Stimulated activated memory B cell treated with anti-CD40 and anti-IgM and Interleukin-4, amounts not matched to agents 10 μg/mL and 1 μg/mL and 100 μg/mL, for 72 hours (primary cell): ENCODE data around the gene HTRA3.

Experiments used
- ATAC-seq: fragments of 150-1000 bp; cut with Tn5 transposase; 2 replicates; pipeline ENCODE4 v1.10.0; 2021
- H3K27ac Mint-ChIP-seq: one replicate; pipeline ENCODE4 v1.8.0; 2022; ENCODE audit warnings: mild to moderate bottlenecking, mixed read lengths
- H3K27me3 Mint-ChIP-seq: one replicate; pipeline ENCODE4 v1.8.0; 2022; ENCODE audit warnings: mixed read lengths
- H3K36me3 Mint-ChIP-seq: one replicate; pipeline ENCODE4 v1.8.0; 2022; ENCODE audit warnings: mixed read lengths
- H3K4me1 Mint-ChIP-seq: one replicate; pipeline ENCODE4 v1.8.0; 2022; ENCODE audit warnings: mixed read lengths
- H3K4me3 Mint-ChIP-seq: one replicate; pipeline ENCODE4 v1.8.0; 2022; ENCODE audit warnings: mild to moderate bottlenecking, moderate library complexity, mixed read lengths
- H3K9me3 Mint-ChIP-seq: one replicate; pipeline ENCODE4 v1.8.0; 2022; ENCODE audit warnings: mixed read lengths

HTRA3 gene

DNA sequence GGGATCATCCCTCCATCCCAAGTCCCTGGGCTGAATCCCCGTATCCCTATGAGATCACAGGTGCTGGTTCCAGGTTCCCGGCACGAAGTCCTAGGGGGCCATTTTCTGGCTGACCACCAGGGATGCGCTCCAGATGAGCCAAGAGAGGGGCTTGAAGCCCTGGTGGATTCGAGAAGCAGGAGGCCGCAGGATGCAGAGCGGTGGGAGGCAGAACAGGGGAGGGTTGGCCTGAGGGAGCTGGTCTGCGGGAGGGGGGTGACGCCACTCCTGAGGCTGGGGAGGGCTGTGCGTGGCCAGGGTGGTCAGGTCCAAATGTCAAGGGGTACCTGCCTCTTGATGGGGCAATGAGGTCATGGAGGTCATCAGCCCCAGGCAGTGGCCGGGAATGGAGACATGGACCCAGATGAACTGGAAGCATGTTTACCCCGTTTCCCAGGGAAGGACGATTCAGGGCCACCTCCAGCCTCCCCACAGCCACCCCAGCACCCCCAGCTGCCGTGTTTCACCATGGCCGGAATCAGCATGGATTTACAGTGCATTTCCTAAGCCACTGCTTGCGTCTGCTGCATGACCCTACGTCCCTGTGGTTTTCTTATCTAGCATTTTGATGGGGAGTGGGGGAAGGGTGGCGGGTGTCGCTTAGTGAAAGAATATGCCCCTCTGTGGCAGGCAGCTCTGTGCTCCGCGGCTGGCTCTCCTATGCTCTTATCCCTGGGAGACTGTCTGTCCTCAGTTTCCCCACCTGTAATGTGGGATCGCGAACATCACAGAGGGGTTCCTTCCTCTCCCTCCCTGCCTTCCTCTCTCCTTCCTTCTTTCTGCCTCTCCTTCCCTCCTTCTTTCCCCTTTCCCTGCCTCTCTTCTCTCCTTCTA lies 17.0 kb upstream of the HTRA3 start:
- H3K27ac Mint-ChIP-seq = no peak overlapping the region
- no peaks in the 10 kb centered on the region for H3K9me3 Mint-ChIP-seq
- no peak overlapping the region for H3K4me3 Mint-ChIP-seq
- no peaks in the 10 kb centered on the region for H3K36me3 Mint-ChIP-seq
- no peaks in the 10 kb centered on the region for H3K4me1 Mint-ChIP-seq
- peaks cover 15% of the 10 kb centered on the region for H3K27me3 Mint-ChIP-seq
- ATAC-seq = no peak

DNA sequence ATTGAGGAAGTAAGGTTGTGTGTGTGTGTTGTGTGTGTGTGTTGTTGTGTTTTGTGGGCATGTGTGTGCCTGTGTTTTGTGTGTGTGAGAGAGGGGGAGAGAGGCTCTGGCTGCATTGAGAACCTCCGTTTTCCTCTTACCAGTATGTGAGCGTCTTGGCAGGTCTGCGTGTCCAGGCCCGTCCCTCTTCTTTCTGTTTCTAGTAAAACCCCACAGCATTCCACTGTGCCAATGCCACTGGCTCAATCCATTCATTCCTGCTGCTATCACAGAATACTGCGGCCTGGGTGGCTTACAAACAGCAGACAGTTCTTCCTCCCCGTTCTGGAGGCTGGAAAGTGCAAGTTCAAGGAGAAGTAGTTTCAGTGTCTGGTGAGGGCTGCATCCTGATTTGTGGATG lies 15.5 kb upstream of the HTRA3 start:
- H3K4me1 Mint-ChIP-seq = no peaks in the 10 kb centered on the region
- H3K27ac Mint-ChIP-seq = no peak overlapping the region
- H3K4me3 Mint-ChIP-seq = no peak overlapping the region
- H3K36me3 Mint-ChIP-seq = no peaks in the 10 kb centered on the region
- peaks cover 9% of the 10 kb centered on the region for H3K27me3 Mint-ChIP-seq
- no peak for ATAC-seq
- H3K9me3 Mint-ChIP-seq = no peaks in the 10 kb centered on the region

DNA sequence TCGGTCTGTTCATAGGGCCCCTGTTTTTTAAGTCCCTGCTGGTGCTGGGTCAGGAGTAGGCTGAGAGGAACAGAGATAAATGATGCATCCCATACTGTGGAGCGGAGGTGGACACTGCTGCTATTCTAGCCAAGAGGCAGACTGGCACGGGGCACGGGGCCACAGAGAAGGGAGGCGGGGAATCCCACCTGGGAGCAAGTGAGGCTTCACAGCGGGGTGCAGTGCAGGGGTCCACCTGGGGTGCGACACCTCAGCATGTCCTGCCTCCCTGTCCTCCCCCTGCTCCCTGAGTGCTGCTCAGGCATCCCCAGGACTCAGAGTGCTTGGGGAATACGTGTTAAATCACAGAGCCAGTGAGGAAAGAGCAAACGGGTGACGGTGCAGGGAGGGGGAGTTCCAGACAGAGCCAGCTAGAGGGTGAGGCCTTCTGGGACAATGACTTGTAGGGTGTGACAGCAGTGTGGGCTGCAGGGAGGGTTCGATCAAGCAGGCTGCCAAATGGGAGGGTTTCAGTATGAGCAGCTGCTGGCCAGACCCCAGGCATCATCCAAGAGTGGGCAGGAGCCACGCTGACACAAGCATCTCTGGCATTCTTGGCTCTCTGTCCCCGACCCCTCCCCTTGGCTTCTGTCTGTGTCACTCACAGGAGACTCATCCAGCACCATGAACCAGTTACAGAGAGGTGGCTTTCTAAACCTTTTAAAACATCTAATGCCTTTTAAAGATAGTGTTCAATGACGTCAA lies 13.7 kb upstream of the HTRA3 start:
- ATAC-seq = peak; percentile 22
- no peaks in the 10 kb centered on the region for H3K4me1 Mint-ChIP-seq
- H3K27me3 Mint-ChIP-seq = peaks cover 9% of the 10 kb centered on the region
- H3K4me3 Mint-ChIP-seq = no peak overlapping the region
- H3K27ac Mint-ChIP-seq = no peak overlapping the region
- no peaks in the 10 kb centered on the region for H3K36me3 Mint-ChIP-seq
- no peaks in the 10 kb centered on the region for H3K9me3 Mint-ChIP-seq

DNA sequence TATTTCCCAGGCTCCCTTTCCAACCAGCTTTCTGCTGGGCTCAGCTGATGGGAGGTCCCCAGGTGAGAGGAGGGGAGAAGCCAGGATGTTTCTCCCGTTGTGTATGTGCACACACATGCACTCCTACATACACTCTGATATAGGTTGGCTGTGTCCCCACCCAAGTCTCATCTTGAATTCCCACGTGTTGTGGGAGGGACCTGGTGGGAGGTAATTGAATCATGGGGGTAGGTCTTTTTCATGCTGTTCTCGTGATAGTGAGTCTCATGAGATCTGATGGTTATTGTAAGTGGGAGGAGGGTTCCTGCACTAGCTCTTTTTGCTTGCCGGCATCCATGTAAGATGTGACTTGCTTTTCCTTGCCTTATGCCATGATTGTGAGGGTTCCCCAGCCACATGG lies 11.7 kb upstream of the HTRA3 start:
- Mint-ChIP-seq H3K27me3 (peaks cover 19% of the 10 kb centered on the region), H3K4me3 (no peak overlapping the region), H3K27ac (no peak overlapping the region), H3K4me1 (no peaks in the 10 kb centered on the region), H3K36me3 (no peaks in the 10 kb centered on the region), H3K9me3 (no peaks in the 10 kb centered on the region)
- no peak for ATAC-seq

DNA sequence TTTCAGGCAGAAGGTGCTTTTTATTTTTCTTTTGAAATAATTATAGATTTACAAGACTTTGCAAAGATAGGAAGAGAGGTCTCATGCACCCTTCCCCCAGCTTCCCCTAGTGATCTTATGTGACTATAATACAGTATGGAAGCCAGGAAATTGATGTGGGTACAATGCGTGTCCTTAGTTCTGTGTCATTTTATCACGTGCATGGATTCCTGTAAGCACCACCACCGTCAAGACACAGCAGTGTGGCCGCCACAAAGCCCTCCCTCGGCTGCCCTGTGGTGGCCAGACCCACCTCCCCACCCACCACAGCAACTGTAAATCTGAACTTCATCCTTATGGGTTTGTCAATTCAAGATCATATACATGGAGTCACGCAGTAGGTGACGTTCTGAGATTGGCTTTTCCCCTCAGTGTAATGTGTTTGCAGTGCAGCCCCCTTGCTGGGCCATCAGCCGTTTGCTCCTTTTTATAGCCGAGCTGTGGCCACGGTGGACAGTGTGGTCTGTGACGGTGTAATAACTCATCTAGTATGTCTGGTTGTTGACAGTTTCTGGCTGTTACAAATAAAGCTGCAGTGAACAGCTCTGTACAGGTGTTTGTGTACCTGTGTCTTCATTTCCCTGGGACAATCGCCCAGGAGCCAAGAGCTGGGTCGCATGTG lies 10.9 kb upstream of the HTRA3 start:
- H3K27me3 Mint-ChIP-seq = peaks cover 28% of the 10 kb centered on the region
- no peaks in the 10 kb centered on the region for H3K9me3 Mint-ChIP-seq
- H3K4me3 Mint-ChIP-seq = no peak overlapping the region
- no peak overlapping the region for H3K27ac Mint-ChIP-seq
- ATAC-seq = no peak
- H3K4me1 Mint-ChIP-seq = no peaks in the 10 kb centered on the region
- no peaks in the 10 kb centered on the region for H3K36me3 Mint-ChIP-seq

DNA sequence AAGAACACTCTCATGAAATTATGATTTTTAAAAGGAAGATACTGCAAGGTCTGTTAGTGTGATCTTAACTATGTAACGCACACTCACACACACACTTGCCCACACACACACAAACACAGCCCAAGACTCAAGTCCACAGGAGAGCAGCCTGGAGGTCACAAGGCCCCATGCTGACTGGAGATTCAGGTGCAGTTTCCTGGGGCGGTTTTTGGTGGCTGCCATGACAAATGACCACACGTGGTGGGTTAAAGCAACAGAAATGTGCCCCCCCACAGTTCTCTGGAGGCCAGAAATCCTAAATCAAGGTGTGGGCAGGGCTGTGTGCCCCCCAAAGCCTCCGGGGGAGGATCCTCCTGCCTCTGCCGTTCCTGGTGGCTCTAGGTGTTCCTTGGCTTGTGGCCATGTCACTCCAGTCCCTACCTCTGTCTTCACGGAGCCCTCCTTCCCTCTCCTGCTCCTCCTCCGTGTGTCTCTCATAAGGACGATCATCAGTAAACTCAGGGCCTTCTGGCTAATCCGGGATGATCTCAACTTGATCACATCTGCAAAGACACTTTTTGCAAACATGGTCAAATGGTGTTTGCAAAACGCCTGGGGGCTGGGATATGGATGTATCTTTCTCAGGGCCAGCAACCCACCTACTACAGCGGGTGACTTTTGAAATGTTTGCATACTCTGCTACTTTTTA lies 9.7 kb upstream of the HTRA3 start:
- H3K9me3 Mint-ChIP-seq = no peaks in the 10 kb centered on the region
- peaks cover 40% of the 10 kb centered on the region for H3K27me3 Mint-ChIP-seq
- H3K4me3 Mint-ChIP-seq = no peak overlapping the region
- H3K27ac Mint-ChIP-seq = no peak overlapping the region
- no peak for ATAC-seq
- no peaks in the 10 kb centered on the region for H3K4me1 Mint-ChIP-seq
- H3K36me3 Mint-ChIP-seq = no peaks in the 10 kb centered on the region

DNA sequence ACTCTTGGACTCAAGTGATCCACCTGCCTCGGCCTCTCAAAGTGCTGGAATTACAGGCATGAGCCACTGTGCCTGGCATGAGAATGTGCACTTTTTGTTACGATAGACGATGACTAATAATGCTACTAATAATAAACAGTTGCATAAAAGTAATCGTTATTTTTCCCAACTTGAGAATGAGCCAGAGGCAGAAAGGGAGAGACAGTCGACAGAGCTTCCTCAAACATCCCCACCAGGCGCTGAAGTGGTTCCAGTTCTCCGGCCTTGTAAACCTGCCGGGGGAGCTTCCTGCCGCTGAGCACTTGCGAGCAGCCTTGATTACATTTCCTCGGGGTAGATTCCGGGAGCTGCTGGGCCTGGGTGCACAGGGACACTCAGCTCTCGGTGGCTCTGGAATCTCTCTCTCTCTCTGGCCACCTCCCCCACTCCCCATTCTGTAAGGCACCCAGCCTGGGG lies 8.9 kb upstream of the HTRA3 start:
- Mint-ChIP-seq H3K4me3 (no peak overlapping the region), H3K36me3 (no peaks in the 10 kb centered on the region), H3K9me3 (no peaks in the 10 kb centered on the region), H3K27ac (no peak overlapping the region), H3K4me1 (no peaks in the 10 kb centered on the region), H3K27me3 (peaks cover 43% of the 10 kb centered on the region)
- ATAC-seq = no peak

DNA sequence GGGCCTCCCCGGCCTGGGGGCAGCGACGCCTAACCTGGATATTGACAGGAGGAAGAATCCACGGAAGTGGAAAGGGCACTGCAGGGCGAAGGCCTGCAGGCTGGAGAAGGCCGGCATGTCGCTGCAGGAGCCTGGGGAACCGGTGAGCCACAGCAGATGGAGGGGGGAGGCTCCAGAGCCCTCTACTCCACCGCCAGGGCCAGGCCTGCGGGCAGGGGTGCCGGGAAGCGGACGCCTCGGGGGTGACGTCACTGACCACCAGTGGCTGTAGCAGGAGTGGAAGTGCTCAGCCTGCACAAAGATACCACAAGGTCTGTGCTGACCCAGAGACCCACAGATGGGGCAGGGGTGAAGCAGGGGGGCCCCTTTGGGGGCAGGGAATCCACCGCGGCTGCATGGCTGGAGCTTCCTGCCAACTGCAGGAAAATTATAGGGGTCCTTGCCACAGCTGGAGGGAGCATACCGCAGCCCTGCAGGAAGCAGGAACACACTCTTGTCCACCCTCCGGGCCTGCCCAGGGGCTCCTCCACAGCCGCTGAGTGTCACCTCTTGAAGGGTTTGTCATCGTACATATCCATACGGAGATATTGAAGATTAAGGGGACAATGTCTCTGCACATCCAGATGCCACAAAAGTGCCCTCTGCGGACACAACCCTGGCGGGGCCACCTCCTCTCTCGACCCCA lies 7.6 kb upstream of the HTRA3 start:
- Mint-ChIP-seq H3K9me3 (no peaks in the 10 kb centered on the region), H3K4me3 (no peak overlapping the region), H3K27me3 (peaks cover 50% of the 10 kb centered on the region), H3K36me3 (no peaks in the 10 kb centered on the region), H3K4me1 (no peaks in the 10 kb centered on the region), H3K27ac (no peak overlapping the region)
- ATAC-seq = no peak

DNA sequence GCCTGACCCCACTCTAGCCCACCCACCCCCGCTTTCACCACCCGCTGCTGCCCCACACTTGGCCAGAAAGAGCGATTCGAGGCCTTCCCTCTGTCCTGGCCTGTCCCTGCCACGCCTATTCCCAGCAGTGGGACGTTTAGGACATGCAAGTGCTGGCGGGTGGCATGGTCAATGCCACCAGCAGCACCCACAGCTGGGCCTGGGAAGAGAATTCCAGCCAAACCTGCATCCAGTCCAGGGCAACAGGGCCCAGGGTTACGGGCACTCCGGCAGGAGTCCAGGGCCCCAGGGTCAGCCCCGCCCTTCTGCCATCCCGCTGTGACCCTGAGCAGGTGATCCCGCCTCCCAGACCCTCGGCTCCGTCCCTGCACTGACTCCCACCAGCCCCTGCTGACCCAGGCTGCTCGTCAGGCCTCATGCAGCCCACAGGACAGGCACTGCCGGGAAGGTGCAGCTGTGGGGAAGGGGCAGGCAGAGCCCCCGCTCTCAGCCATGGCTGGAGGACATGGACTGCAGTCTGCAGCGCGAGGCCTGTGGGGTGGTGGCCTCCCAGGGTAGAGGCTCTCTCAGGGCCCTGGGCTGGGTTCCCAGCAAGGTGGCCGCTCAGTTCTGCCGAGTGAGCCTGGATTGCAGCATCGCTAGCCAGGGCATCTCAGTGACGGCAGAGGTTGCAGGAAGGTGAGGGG lies 6.8 kb upstream of the HTRA3 start:
- Mint-ChIP-seq H3K4me1 (no peaks in the 10 kb centered on the region), H3K27ac (no peak overlapping the region), H3K4me3 (no peak overlapping the region), H3K36me3 (no peaks in the 10 kb centered on the region), H3K27me3 (peaks cover 51% of the 10 kb centered on the region), H3K9me3 (no peaks in the 10 kb centered on the region)
- ATAC-seq = no peak

DNA sequence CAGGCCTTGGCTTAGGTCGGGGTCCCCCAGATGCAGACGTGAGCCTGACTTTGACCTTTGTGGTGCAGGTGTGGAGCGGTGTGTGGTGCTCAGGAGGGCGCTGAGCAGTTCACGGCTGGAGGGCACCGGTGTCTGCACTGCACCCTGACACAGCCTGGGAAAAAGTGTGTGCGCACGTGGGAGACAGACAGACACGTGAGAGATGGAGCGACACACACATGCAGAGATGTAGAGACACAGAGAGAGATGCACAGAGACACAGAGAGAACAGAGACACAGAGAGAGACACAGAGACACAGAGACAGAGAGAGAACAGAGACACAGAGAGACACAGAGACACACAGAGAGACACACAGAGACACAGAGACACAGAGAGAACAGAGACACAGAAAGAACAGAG lies 6.2 kb upstream of the HTRA3 start:
- ATAC-seq = no peak
- H3K9me3 Mint-ChIP-seq = no peaks in the 10 kb centered on the region
- H3K27ac Mint-ChIP-seq = no peak overlapping the region
- peaks cover 49% of the 10 kb centered on the region for H3K27me3 Mint-ChIP-seq
- no peak overlapping the region for H3K4me3 Mint-ChIP-seq
- H3K36me3 Mint-ChIP-seq = no peaks in the 10 kb centered on the region
- H3K4me1 Mint-ChIP-seq = no peaks in the 10 kb centered on the region

DNA sequence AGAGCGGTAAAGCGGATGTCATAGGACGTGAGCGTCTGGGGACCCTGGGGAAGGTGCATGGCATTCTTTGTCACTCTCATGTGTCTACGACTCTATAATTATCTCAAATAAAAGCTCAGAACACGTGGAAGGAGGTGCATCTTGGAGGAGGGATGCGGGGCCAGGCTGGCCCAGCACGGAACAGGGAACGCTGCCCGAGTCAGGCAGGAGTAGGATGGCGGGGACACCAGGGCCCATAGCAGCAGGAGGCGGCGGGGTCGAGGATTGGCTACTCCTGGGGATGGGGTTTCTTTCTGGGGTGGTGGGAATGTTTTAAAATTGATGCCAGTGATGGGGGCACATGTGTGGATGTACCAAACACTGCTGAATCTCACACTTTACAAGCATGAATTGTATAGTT lies 5.4 kb upstream of the HTRA3 start:
- Mint-ChIP-seq H3K4me3 (no peak overlapping the region), H3K36me3 (no peaks in the 10 kb centered on the region), H3K4me1 (no peaks in the 10 kb centered on the region), H3K27me3 (peaks cover 53% of the 10 kb centered on the region), H3K9me3 (no peaks in the 10 kb centered on the region), H3K27ac (no peak overlapping the region)
- no peak for ATAC-seq

DNA sequence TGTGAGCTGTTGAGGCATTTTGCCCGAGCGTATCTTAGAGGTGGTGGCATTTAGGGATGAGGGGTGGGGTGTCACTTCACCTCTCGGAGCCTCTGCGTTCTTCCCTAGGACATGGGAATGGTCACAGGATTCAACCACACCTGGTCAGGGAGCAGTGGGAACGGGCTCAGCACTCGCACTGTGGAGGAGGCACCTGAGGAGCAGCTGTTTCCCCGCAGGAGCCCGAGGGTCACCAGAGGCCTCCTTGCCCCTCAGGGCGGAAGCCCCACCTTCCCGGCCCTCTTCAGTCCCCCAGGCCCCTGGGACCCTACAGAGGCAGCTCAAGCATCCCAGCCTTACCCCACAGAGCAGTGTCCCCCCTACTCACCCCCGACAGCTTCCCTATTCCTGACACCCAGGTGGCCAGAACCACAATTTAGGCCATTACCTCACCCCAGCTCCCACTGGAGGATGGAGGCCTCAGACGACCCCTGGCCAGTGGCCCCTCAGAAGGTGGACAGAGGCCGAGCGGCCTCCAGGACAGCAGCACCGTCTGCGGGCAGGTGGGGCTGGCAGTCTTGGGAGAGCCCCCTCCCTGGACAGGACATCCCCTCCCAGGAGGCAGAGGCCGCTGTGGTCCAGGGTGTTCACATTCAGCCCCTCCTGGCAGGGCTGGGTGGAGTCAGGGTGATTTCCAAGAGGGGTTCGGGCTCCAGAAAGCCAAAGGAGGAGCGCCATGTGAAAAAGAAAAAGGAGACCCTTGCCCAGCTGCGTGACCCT lies 4.2 kb upstream of the HTRA3 start:
- no peak for ATAC-seq
- Mint-ChIP-seq H3K27ac (no peak overlapping the region), H3K27me3 (peaks cover 58% of the 10 kb centered on the region), H3K4me3 (no peak overlapping the region), H3K9me3 (no peaks in the 10 kb centered on the region), H3K4me1 (no peaks in the 10 kb centered on the region), H3K36me3 (no peaks in the 10 kb centered on the region)

DNA sequence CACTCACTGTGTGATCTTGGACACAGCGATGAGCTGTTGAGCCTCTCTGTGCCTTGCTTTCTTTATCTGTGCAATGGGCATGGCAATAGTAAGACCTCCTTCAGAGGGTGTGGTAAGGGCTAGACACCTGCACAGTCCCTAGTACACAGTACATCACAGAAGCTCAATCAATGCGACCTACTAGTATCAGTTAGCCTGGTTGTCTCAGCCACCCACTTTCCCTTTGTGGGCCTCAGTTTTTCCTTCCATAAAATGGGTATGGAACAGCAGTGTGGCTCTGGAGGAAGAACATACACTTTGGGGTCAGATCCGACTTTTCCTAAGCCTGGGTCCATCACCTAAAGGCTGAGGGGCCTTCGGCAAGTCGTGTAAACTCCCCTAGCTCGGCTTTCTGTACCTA lies 3.5 kb upstream of the HTRA3 start:
- Mint-ChIP-seq H3K36me3 (no peaks in the 10 kb centered on the region), H3K9me3 (no peaks in the 10 kb centered on the region), H3K27me3 (peaks cover 63% of the 10 kb centered on the region), H3K27ac (no peak overlapping the region), H3K4me1 (no peaks in the 10 kb centered on the region), H3K4me3 (no peak overlapping the region)
- ATAC-seq = no peak

DNA sequence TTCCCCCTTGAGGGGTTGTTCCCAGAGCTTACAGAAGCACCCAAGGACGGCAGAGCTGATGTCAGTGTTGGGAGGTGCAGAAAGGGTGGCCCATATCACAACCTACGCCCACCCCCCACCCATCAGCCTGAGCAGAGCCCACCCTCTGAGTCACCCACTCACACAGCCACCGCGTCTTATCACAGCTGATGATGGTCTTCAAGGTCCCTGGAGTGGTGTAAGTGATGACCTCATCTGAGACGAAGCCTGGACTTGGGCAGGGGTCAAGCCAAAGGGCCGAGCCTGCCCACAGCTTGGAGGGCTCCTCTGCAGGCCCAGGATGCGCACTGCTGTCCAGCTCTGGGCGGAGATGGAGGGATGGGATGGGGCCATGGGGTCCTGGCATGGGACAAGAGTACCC lies 3.0 kb upstream of the HTRA3 start:
- Mint-ChIP-seq H3K27me3 (peaks cover 63% of the 10 kb centered on the region), H3K9me3 (no peaks in the 10 kb centered on the region), H3K27ac (no peak overlapping the region), H3K4me3 (no peak overlapping the region), H3K4me1 (no peaks in the 10 kb centered on the region), H3K36me3 (no peaks in the 10 kb centered on the region)
- no peak for ATAC-seq
